HepG2 (cell line): ENCODE results near the gene PPARA.

Experiments used
- EHMT2 ChIP-seq: fragments of 200-600 bp; sonication (generic); IDR thresholded peaks from 2 replicates; pipeline ENCODE4 v1.7.0; 2017; ENCODE audit warnings: antibody characterized with exemption, low read depth, low read length, borderline replicate concordance
- MYC ChIP-seq: sonication (generic); formaldehyde crosslinking; IDR thresholded peaks from 2 replicates; pipeline ENCODE4 v1.9.0; 2021; ENCODE audit warnings: missing genetic modification reagents, borderline replicate concordance
- SIN3A ChIP-seq: IDR thresholded peaks from 2 replicates; pipeline ENCODE4 v1.6.1; 2011; ENCODE audit warnings: low read depth, mild to moderate bottlenecking, control low read depth, low read length, borderline replicate concordance
- ZBTB33 ChIP-seq: sonication (generic); formaldehyde crosslinking; IDR thresholded peaks from 2 replicates; pipeline ENCODE4 v1.4.0; 2020; ENCODE audit warnings: missing genetic modification reagents
- ZSCAN21 ChIP-seq: sonication (generic); formaldehyde crosslinking; IDR thresholded peaks from 2 replicates; pipeline ENCODE4 v1.8.0; 2022; ENCODE audit warnings: mild to moderate bottlenecking, missing genetic modification reagents, moderate library complexity, borderline replicate concordance

GRCh38 chr22:46107089-46107664, 43.1 kb upstream of the PPARA start:
- no peak for TF ChIP-seq SIN3A
- TF ChIP-seq MYC (CRISPR knock-in tag) = no peak
- no peak for TF ChIP-seq ZBTB33 (CRISPR knock-in tag)
- no peak for TF ChIP-seq EHMT2
- TF ChIP-seq ZSCAN21 = no peak
